MM.1S (cell line): Measurements from ENCODE around the gene NUP85.
"Not testable (repeated sequence)": the region's sequence is repeated elsewhere in the genome, so short reads cannot be mapped to it uniquely, and the experiment has no call there.

Experiments
- CTCF ChIP-seq: fragments of 300-600 bp; sonication (generic); IDR thresholded peaks from 2 replicates; pipeline ENCODE4 v1.5.1; 2016; ENCODE audit warnings: antibody characterized with exemption, low read length, mixed read lengths
- EZH2phosphoT487 ChIP-seq: fragments of 300-600 bp; sonication (generic); IDR thresholded peaks from 2 replicates; pipeline ENCODE4 v1.6.1; 2018; ENCODE audit warnings: antibody characterized with exemption, low read length

GRCh38 chr17:75207050-75207407 lies 1.6 kb downstream of the NUP85 start:
- TF ChIP-seq EZH2phosphoT487, CTCF: not testable (repeated sequence)
